Astrocyte (in vitro differentiated cells and primary cell): ENCODE measurements around the gene CASK. TPM values are rescaled to one million over a fixed set of nuclear protein-coding genes. Genes with fewer than 3 reads are reported as not detected.

ENCODE experiments used
- DNase-seq: peaks from one replicate; pipeline ENCODE4 v3.0.0-alpha.2; 2010; ENCODE audit warnings: low read depth
- FAIRE-seq: peaks from 2 replicates; lab custom pipeline; 2011; peaks lifted over from hg19 to GRCh38; lab: Jason Lieb, UNC
- H2AFZ ChIP-seq: 2 replicates; pipeline ENCODE4 v1.6.0; 2012; ENCODE audit warnings: low read depth, low read length, inconsistent platforms
- H3K27ac ChIP-seq: 2 replicates; pipeline ENCODE4 v1.5.1; 2011; ENCODE audit warnings: low read depth, low read length, inconsistent platforms
- H3K27me3 ChIP-seq: 2 replicates; pipeline ENCODE4 v1.6.0; 2011; ENCODE audit warnings: low read length, inconsistent platforms; ENCODE audit not compliant: insufficient read depth
- H3K36me3 ChIP-seq: 2 replicates; pipeline ENCODE4 v1.5.1; 2011; ENCODE audit warnings: low read length, inconsistent platforms; ENCODE audit not compliant: insufficient read depth
- H3K4me1 ChIP-seq: 2 replicates; pipeline ENCODE4 v1.5.1; 2011; ENCODE audit warnings: low read length, inconsistent platforms; ENCODE audit not compliant: insufficient read depth
- H3K4me2 ChIP-seq: 2 replicates; pipeline ENCODE4 v1.6.0; 2012; ENCODE audit warnings: low read length, inconsistent platforms
- H3K4me3 ChIP-seq: 2 replicates; pipeline ENCODE4 v1.5.1; 2011; ENCODE audit warnings: low read depth, mild to moderate bottlenecking, low read length, inconsistent platforms; ENCODE audit not compliant: insufficient read depth
- H3K79me2 ChIP-seq: 2 replicates; pipeline ENCODE4 v1.6.0; 2012; ENCODE audit warnings: mild to moderate bottlenecking, low read length, inconsistent platforms; ENCODE audit not compliant: insufficient read depth
- H3K9ac ChIP-seq: 2 replicates; pipeline ENCODE4 v1.6.0; 2012; ENCODE audit warnings: mild to moderate bottlenecking, low read length, inconsistent platforms
- H3K9me3 ChIP-seq: 2 replicates; pipeline ENCODE4 v1.5.1; 2012; ENCODE audit warnings: low read depth, mild to moderate bottlenecking, low read length, inconsistent platforms; ENCODE audit not compliant: insufficient read depth
- H4K20me1 ChIP-seq: 2 replicates; pipeline ENCODE4 v1.6.0; 2012; ENCODE audit warnings: low read length, inconsistent platforms; ENCODE audit not compliant: insufficient read depth
- H3K27ac Mint-ChIP-seq: one replicate; pipeline ENCODE4 v1.8.0; 2021; ENCODE audit warnings: mild to moderate bottlenecking, mixed read lengths; ENCODE audit not compliant: unreplicated experiment
- H3K27me3 Mint-ChIP-seq: one replicate; pipeline ENCODE4 v1.8.0; 2021; ENCODE audit warnings: low read depth, mixed read lengths; ENCODE audit not compliant: unreplicated experiment
- H3K36me3 Mint-ChIP-seq: one replicate; pipeline ENCODE4 v1.8.0; 2021; ENCODE audit warnings: low read depth, mixed read lengths; ENCODE audit not compliant: unreplicated experiment
- H3K4me1 Mint-ChIP-seq: one replicate; pipeline ENCODE4 v1.8.0; 2021; ENCODE audit warnings: low read depth, mixed read lengths; ENCODE audit not compliant: unreplicated experiment
- H3K4me3 Mint-ChIP-seq: one replicate; pipeline ENCODE4 v1.8.0; 2021; ENCODE audit warnings: mild to moderate bottlenecking, moderate library complexity, mixed read lengths; ENCODE audit not compliant: unreplicated experiment
- H3K9me3 Mint-ChIP-seq: one replicate; pipeline ENCODE4 v1.8.0; 2021; ENCODE audit warnings: mild to moderate bottlenecking, mixed read lengths; ENCODE audit not compliant: unreplicated experiment
- EZH2 ChIP-seq: IDR thresholded peaks from 2 replicates; pipeline ENCODE4 v1.6.1; 2012; ENCODE audit warnings: mild to moderate bottlenecking, low read length, inconsistent platforms; ENCODE audit not compliant: insufficient read depth
- total RNA-seq: library from RNA; stranded (reverse); gene quantifications from 2 replicates; pipeline ENCODE4 v1.2.1, GENCODE V29; 2021
- TF ChIP-seq, protein P1 (sequence below): IDR thresholded peaks from 2 replicates; pipeline ENCODE4 v1.5.1; 2011; ENCODE audit warnings: low read depth, mild to moderate bottlenecking, inconsistent platforms, low read length, moderate library complexity; ENCODE audit not compliant: insufficient read depth

CASK gene
- total RNA-seq, 1 donor from 2014 or later = 99.3 TPM

DNA sequence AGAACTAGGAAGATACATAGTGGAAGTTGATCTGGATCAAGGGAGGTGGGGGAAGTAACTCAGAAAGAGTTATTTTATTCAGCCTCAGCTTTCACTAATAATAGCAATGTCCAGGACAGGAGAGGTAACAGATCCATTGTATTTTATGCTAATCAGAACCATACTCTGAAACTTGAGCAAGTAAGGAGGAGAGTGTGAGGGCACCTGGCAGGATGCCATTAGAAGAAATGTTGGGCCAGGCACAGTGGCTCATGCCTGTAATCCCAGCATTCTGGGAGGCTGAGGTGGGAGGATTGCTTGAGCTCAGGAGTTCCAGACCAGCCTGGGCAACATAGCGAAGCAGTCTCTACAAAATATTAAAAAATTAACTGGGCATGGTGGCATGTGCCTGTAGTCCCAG, 218.3 kb downstream of the CASK start:
- Histone ChIP-seq H3K9ac (no peak overlapping the region), H3K9me3 (no peaks in the 10 kb centered on the region), H3K4me3 (no peak overlapping the region), H3K4me1 (no peaks in the 10 kb centered on the region), H4K20me1 (no peaks in the 10 kb centered on the region), H3K27ac (no peak overlapping the region), H3K4me2 (no peak overlapping the region), H3K36me3 (no peaks in the 10 kb centered on the region), H3K79me2 (no peaks in the 10 kb centered on the region), H3K27me3 (no peaks in the 10 kb centered on the region), H2AFZ (no peak overlapping the region)
- DNase-seq = no peak
- TF ChIP-seq EZH2 = no peak
- TF ChIP-seq, protein P1, sequence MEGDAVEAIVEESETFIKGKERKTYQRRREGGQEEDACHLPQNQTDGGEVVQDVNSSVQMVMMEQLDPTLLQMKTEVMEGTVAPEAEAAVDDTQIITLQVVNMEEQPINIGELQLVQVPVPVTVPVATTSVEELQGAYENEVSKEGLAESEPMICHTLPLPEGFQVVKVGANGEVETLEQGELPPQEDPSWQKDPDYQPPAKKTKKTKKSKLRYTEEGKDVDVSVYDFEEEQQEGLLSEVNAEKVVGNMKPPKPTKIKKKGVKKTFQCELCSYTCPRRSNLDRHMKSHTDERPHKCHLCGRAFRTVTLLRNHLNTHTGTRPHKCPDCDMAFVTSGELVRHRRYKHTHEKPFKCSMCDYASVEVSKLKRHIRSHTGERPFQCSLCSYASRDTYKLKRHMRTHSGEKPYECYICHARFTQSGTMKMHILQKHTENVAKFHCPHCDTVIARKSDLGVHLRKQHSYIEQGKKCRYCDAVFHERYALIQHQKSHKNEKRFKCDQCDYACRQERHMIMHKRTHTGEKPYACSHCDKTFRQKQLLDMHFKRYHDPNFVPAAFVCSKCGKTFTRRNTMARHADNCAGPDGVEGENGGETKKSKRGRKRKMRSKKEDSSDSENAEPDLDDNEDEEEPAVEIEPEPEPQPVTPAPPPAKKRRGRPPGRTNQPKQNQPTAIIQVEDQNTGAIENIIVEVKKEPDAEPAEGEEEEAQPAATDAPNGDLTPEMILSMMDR = no peak
- H3K4me3 Mint-ChIP-seq = no peak overlapping the region
- no peak for FAIRE-seq
- no peak overlapping the region for H3K27ac Mint-ChIP-seq
- H3K9me3 Mint-ChIP-seq = no peaks in the 10 kb centered on the region
- H3K27me3 Mint-ChIP-seq = no peaks in the 10 kb centered on the region
- peaks cover 7% of the 10 kb centered on the region for H3K36me3 Mint-ChIP-seq
- no peaks in the 10 kb centered on the region for H3K4me1 Mint-ChIP-seq

DNA sequence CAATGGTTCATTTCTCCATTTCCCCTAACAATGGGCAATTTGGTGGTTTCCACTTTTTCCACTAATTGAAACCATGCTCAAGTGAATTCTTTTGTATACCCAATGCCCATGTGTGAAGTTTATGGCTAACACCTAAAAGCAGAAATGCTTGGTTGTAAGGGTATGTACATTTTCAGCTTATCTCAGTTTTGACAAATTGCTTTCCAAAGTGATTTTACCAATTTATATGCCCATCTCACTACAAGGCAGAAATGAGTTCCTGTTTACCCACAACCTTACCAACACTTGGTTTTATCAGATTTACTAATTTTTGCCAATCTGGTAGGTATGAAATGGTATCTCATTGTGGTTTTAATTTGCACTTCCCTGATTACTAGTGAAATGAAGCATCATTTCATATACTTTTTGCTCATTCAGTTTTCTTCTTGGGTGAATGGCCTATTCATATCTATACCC, 219.8 kb downstream of the CASK start:
- Mint-ChIP-seq H3K36me3 (peaks cover 7% of the 10 kb centered on the region), H3K9me3 (no peaks in the 10 kb centered on the region), H3K27me3 (no peaks in the 10 kb centered on the region), H3K4me1 (peaks cover 2% of the 10 kb centered on the region), H3K4me3 (no peak overlapping the region), H3K27ac (no peak overlapping the region)
- FAIRE-seq (peak; percentile 34), DNase-seq (no peak)
- Histone ChIP-seq H4K20me1 (no peaks in the 10 kb centered on the region), H3K4me1 (no peaks in the 10 kb centered on the region), H3K27me3 (no peaks in the 10 kb centered on the region), H2AFZ (no peak overlapping the region), H3K27ac (no peak overlapping the region), H3K9me3 (no peaks in the 10 kb centered on the region), H3K4me2 (no peak overlapping the region), H3K9ac (no peak overlapping the region), H3K4me3 (no peak overlapping the region), H3K36me3 (no peaks in the 10 kb centered on the region), H3K79me2 (no peaks in the 10 kb centered on the region)
- TF ChIP-seq, protein P1 = no peak
- TF ChIP-seq EZH2 = no peak

DNA sequence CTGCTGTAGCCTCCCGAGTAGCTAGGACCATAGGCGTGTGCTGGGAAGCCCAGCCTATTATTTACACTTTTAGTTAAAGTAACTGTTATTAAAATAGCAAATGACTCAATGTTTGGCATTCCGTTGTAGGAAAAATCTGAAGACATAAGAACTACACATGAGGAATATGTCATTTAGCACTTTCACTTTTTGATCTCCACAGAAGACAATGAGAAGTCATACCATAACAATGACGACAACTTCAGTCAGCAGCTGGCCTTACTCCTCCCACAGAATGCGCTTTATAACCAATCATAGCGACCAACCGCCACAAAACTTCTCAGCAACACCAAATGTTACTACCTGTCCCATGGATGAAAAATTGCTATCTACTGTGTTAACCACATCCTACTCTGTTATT, 227.9 kb downstream of the CASK start:
- Mint-ChIP-seq H3K4me3 (no peak overlapping the region), H3K36me3 (no peaks in the 10 kb centered on the region), H3K9me3 (no peaks in the 10 kb centered on the region), H3K27ac (no peak overlapping the region), H3K4me1 (peaks cover 2% of the 10 kb centered on the region), H3K27me3 (no peaks in the 10 kb centered on the region)
- DNase-seq = peak; percentile 46
- no peak overlapping the region for H3K9ac ChIP-seq
- H2AFZ ChIP-seq = no peak overlapping the region
- no peaks in the 10 kb centered on the region for H3K4me1 ChIP-seq
- H4K20me1 ChIP-seq = no peaks in the 10 kb centered on the region
- peak; percentile 93 for FAIRE-seq
- H3K27ac ChIP-seq = no peak overlapping the region
- H3K27me3 ChIP-seq = no peaks in the 10 kb centered on the region
- no peaks in the 10 kb centered on the region for H3K79me2 ChIP-seq
- no peak overlapping the region for H3K4me3 ChIP-seq
- no peaks in the 10 kb centered on the region for H3K36me3 ChIP-seq
- TF ChIP-seq EZH2 = no peak
- TF ChIP-seq, protein P1 = no peak
- H3K9me3 ChIP-seq = no peaks in the 10 kb centered on the region
- no peak overlapping the region for H3K4me2 ChIP-seq
